ENCODE results near the gene GGACT.

Gene GGACT

DNA sequence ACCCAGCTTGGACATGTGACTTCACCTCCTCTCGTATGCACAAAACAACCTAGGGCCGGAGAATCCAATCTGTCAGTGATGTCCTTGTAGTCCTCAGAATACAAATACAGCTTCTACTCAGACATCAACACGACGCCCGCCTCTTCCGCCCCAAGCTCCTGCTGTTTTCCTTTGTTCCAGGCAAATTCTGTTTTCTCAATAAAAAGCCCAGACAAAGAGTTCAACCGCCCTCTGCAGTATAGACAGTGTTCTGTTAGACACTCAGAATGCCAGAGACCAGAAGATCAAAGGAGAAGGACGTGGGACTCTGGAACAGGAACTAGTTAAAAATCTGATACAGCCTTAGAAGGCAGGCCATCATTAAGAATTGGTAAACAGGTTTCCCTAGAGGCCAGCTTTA is 42.0 kb upstream of the GGACT start:
- no peak for TF ChIP-seq CTCF (IDR thresholded peaks at IDR 0.05)

GRCh38 chr13:100627120-100627519 is 38.5 kb upstream of the GGACT start:
- no peak for TF ChIP-seq CTCF (IDR thresholded peaks at IDR 0.05)

DNA sequence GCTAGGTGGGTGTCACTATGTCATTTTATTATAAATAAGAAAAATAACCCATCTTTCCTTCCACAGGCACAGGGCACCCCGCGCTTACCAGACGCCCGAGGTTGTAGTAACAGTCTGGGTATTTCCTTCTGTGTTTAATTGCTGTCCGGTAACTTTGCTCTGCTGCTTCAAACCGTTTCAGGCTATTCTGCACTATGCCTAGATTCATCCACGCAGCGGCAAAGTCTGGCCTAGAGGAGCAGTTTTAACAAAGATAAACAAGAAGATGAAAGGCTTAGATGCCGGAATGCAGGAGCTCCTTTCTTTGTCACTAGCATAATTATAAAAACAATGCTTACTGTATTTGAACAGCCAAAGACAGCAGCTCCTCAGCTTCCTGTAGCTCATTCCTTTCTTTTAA is 36.9 kb upstream of the GGACT start:
- no peak for TF ChIP-seq CTCF (IDR thresholded peaks at IDR 0.05)

DNA sequence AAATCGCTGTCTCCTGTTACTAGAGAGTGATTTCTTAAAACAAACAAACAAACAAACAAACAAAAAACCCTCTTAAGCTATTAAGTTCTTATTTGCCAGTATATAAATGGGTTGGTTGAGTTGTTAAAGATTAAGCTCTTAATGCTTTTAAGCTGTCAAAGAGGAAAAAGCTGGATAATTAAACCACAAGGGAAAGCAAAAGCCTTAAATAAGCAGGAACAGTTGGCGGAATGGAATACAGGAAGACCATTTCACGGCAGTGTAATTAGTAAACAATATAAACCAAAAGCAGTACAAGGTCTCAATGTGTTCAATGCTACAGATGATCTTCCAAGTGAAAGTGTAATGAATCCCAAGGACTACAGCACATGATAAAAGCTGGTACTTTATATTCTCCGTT is 32.2 kb upstream of the GGACT start:
- TF ChIP-seq CTCF (IDR thresholded peaks at IDR 0.05), result no peak

- TF ChIP-seq CTCF (IDR thresholded peaks at IDR 0.05), result no peak
These were observed 31.4 kb upstream of the GGACT start for GRCh38 chr13:100619940-100620339.

- TF ChIP-seq CTCF (IDR thresholded peaks at IDR 0.05), result no peak
These were observed 24.4 kb upstream of the GGACT start for GRCh38 chr13:100613031-100613430.

- no peak for TF ChIP-seq CTCF (IDR thresholded peaks at IDR 0.05)
These were observed 23.3 kb upstream of the GGACT start for GRCh38 chr13:100611678-100612492.
